ENCODE measurements around the gene MASP1.

DNA sequence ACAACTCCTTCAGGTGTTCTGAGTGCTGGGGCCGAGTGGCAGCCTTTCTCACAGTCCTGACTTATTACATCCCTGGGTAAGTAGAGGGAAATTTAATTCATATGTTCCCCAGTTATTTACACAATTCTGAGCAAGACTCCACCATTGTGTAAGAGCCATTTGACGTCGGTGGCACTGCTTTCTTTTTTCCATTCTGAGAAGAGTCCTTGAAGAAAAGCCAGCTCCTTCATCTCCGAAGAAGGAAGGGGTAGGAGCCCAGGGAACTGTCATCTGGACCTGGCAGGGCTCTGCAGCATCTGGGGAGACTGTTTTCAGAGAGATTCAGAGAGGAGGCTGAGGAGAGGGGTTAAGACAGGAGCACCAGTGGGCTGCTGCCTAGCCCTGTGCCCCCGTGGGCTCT is 22.6 kb upstream of the MASP1 start:
- TF ChIP-seq, protein P1, sequence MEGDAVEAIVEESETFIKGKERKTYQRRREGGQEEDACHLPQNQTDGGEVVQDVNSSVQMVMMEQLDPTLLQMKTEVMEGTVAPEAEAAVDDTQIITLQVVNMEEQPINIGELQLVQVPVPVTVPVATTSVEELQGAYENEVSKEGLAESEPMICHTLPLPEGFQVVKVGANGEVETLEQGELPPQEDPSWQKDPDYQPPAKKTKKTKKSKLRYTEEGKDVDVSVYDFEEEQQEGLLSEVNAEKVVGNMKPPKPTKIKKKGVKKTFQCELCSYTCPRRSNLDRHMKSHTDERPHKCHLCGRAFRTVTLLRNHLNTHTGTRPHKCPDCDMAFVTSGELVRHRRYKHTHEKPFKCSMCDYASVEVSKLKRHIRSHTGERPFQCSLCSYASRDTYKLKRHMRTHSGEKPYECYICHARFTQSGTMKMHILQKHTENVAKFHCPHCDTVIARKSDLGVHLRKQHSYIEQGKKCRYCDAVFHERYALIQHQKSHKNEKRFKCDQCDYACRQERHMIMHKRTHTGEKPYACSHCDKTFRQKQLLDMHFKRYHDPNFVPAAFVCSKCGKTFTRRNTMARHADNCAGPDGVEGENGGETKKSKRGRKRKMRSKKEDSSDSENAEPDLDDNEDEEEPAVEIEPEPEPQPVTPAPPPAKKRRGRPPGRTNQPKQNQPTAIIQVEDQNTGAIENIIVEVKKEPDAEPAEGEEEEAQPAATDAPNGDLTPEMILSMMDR (IDR thresholded peaks at IDR 0.05): no peak
- TF ChIP-seq, protein P2, sequence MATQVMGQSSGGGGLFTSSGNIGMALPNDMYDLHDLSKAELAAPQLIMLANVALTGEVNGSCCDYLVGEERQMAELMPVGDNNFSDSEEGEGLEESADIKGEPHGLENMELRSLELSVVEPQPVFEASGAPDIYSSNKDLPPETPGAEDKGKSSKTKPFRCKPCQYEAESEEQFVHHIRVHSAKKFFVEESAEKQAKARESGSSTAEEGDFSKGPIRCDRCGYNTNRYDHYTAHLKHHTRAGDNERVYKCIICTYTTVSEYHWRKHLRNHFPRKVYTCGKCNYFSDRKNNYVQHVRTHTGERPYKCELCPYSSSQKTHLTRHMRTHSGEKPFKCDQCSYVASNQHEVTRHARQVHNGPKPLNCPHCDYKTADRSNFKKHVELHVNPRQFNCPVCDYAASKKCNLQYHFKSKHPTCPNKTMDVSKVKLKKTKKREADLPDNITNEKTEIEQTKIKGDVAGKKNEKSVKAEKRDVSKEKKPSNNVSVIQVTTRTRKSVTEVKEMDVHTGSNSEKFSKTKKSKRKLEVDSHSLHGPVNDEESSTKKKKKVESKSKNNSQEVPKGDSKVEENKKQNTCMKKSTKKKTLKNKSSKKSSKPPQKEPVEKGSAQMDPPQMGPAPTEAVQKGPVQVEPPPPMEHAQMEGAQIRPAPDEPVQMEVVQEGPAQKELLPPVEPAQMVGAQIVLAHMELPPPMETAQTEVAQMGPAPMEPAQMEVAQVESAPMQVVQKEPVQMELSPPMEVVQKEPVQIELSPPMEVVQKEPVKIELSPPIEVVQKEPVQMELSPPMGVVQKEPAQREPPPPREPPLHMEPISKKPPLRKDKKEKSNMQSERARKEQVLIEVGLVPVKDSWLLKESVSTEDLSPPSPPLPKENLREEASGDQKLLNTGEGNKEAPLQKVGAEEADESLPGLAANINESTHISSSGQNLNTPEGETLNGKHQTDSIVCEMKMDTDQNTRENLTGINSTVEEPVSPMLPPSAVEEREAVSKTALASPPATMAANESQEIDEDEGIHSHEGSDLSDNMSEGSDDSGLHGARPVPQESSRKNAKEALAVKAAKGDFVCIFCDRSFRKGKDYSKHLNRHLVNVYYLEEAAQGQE (IDR thresholded peaks at IDR 0.05; ENCODE audit: insufficient read depth in 1 of 2, low read depth in 2 of 2, low read length in 1 of 2): no peak
- no peak for TF ChIP-seq POLR2AphosphoS5 (IDR thresholded peaks at IDR 0.05; ENCODE audit: low read depth, low read length)
- no peak for TF ChIP-seq TCF7L2 (IDR thresholded peaks at IDR 0.05; ENCODE audit: low read depth, low read length)
- TF ChIP-seq SIN3A (IDR thresholded peaks at IDR 0.05; ENCODE audit: borderline replicate concordance, insufficient read depth, low read depth, low read length): no peak
